Esophagus muscularis mucosa (tissue), 4 donors: ENCODE measurements around the gene OLFML2B. TPM values are rescaled to one million over a fixed set of nuclear protein-coding genes. Genes with fewer than 3 reads are reported as not detected.

Source experiments
- DNase-seq: peaks from one replicate; pipeline ENCODE4 v3.0.0-alpha.2; 2017; ENCODE audit errors: extremely low spot score
- H3K27ac ChIP-seq, 4 donors: fragments of 200-600 bp; sonication (generic); replicated peaks in 1 of 4; 1 replicate in 3 of 4; 2 replicates in 1 of 4; pipeline ENCODE4 v1.5.1; 2016 to 2019; ENCODE audit warnings: mild to moderate bottlenecking in 1 of 4
- H3K27me3 ChIP-seq, 4 donors: fragments of 200-600 bp; sonication (generic); one replicate each; pipeline versions ENCODE4 v1.5.1 to v1.6.0; 2016 to 2019
- H3K36me3 ChIP-seq, 4 donors: fragments of 200-600 bp; sonication (generic); one replicate each; pipeline ENCODE4 v1.5.1; 2016 to 2019
- H3K4me1 ChIP-seq, 4 donors: fragments of 200-600 bp; sonication (generic); one replicate each; pipeline ENCODE4 v1.5.1; 2016 to 2019
- H3K4me3 ChIP-seq, 4 donors: fragments of 200-600 bp; sonication (generic); 1 replicate in 2 of 4; 2 replicates in 2 of 4; pipeline ENCODE4 v1.5.1; 2016 to 2019; ENCODE audit warnings: mild to moderate bottlenecking in 4 of 4, moderate library complexity in 1 of 4
- H3K9me3 ChIP-seq, 4 donors: fragments of 200-600 bp; sonication (generic); 1 replicate in 3 of 4; 2 replicates in 1 of 4; pipeline ENCODE4 v1.5.1; 2016 to 2019
- CTCF ChIP-seq, 3 experiments: fragments of 200-600 bp in 2 of 3; fragments of 450-650 bp in 1 of 3; sonication (generic) in 2 of 3; IDR thresholded peaks; one replicate each; pipeline ENCODE4 v1.5.1; 2017 to 2019; ENCODE audit warnings: antibody characterized with exemption in 3 of 3, mild to moderate bottlenecking in 2 of 3, moderate library complexity in 1 of 3
- EP300 ChIP-seq: sonication (generic); formaldehyde crosslinking; IDR thresholded peaks from one replicate; pipeline ENCODE4 v1.6.1; 2017; ENCODE audit warnings: antibody characterized with exemption
- POLR2A ChIP-seq: fragments of 450-650 bp; IDR thresholded peaks from one replicate; pipeline ENCODE4 v1.6.1; 2017; ENCODE audit warnings: antibody characterized with exemption, moderate library complexity, mild to moderate bottlenecking, low read depth
- POLR2AphosphoS5 ChIP-seq, 2 donors: sonication (generic); formaldehyde crosslinking; IDR thresholded peaks; one replicate each; pipeline ENCODE4 v1.6.1; 2017; ENCODE audit warnings: antibody characterized with exemption in 2 of 2
- WGBS: methylation state at CpG from one replicate; pipeline ENCODE4 v1.1.5; 2018; 5-methylcytosine and 5-hydroxymethylcytosine counted together
- intact Hi-C: fragments of 100-400 bp; cut with DNase I; formaldehyde crosslinking; loops from one replicate; pipeline ENCODE4 v1.15.1; 2023
- total RNA-seq, 4 donors: library from RNA; depleted of rRNA; stranded (reverse); fragments of >200 nt; gene quantifications; one replicate each; pipeline versions ENCODE4 v1.1.0 to v1.2.1, GENCODE V29; 2016

The OLFML2B gene
- total RNA-seq, 4 donors from 2014 or later, result 1.2 to 6.7 (median 5.9) TPM

- WGBS, result 88% methylated on average over 1 of the region's 1 CpG
- DNase-seq, result no peak
- no peak overlapping the region for H3K27ac ChIP-seq
Observed at GRCh38 chr1:161997152-161997551, 26.5 kb downstream of the OLFML2B start.

GRCh38 chr1:161994175-161994668 is 29.4 kb downstream of the OLFML2B start:
- Histone ChIP-seq H3K27ac (no peak overlapping the region), H3K4me1 (no peaks in the 10 kb centered on the region), H3K27me3 (no peaks in the 10 kb centered on the region), H3K9me3 (peaks cover 0 to 9% (median 4%) of the 10 kb centered on the region in 4 donors), H3K36me3 (peaks cover 0 to 4% (median 0%) of the 10 kb centered on the region in 4 donors), H3K4me3 (no peak overlapping the region)
- TF ChIP-seq POLR2AphosphoS5 (IDR thresholded peaks at IDR 0.05) (no peak), CTCF (IDR thresholded peaks at IDR 0.05) (no peak), EP300 (no peak), POLR2A (no peak)
- 75% methylated on average over 8 of the region's 9 CpGs for WGBS
- no peak for DNase-seq
- intact Hi-C loops, result no loop called here

More at GRCh38 chr1:161997152-161997551, 26.5 kb downstream of the OLFML2B start:
- intact Hi-C loops, result no loop called here
- no peak overlapping the region for H3K4me3 ChIP-seq
- peaks cover 0 to 14% (median 0%) of the 10 kb centered on the region in 4 donors for H3K36me3 ChIP-seq
- H3K4me1 ChIP-seq, result no peaks in the 10 kb centered on the region
- no peaks in the 10 kb centered on the region for H3K9me3 ChIP-seq
- H3K27me3 ChIP-seq, result no peaks in the 10 kb centered on the region
- TF ChIP-seq CTCF (IDR thresholded peaks at IDR 0.05), result no peak

GRCh38 chr1:161993576-161993975 is 30.1 kb downstream of the OLFML2B start:
- H3K36me3 ChIP-seq, result peaks cover 0 to 4% (median 0%) of the 10 kb centered on the region in 4 donors

GRCh38 chr1:161989786-161990185 is 33.9 kb downstream of the OLFML2B start:
- Histone ChIP-seq H3K27me3 (no peaks in the 10 kb centered on the region), H3K9me3 (peaks cover 0 to 22% (median 14%) of the 10 kb centered on the region in 4 donors), H3K4me3 (no peak overlapping the region), H3K4me1 (peaks cover 0 to 9% (median 3%) of the 10 kb centered on the region in 4 donors), H3K36me3 (no peaks in the 10 kb centered on the region), H3K27ac (no peak overlapping the region)
- 86% methylated on average over 5 of the region's 5 CpGs for WGBS
- DNase-seq, result no peak
- TF ChIP-seq POLR2AphosphoS5 (IDR thresholded peaks at IDR 0.05), result no peak
- no peak for TF ChIP-seq CTCF (IDR thresholded peaks at IDR 0.05)
- no peak for TF ChIP-seq EP300
- no peak for TF ChIP-seq POLR2A
- intact Hi-C loops, result no loop called here

More at GRCh38 chr1:161993576-161993975, 30.1 kb downstream of the OLFML2B start:
- intact Hi-C loops, result no loop called here
- no peak for TF ChIP-seq EP300
- TF ChIP-seq CTCF (IDR thresholded peaks at IDR 0.05), result no peak
- TF ChIP-seq POLR2AphosphoS5 (IDR thresholded peaks at IDR 0.05), result no peak
- TF ChIP-seq POLR2A, result no peak
- Histone ChIP-seq H3K4me3 (no peak overlapping the region), H3K4me1 (no peaks in the 10 kb centered on the region), H3K27me3 (no peaks in the 10 kb centered on the region), H3K9me3 (peaks cover 0 to 9% (median 4%) of the 10 kb centered on the region in 4 donors), H3K27ac (no peak overlapping the region)
- 86% methylated on average over 11 of the region's 11 CpGs for WGBS
- no peak for DNase-seq

- no peak overlapping the region for H3K4me3 ChIP-seq
- H3K27ac ChIP-seq, result no peak overlapping the region
- H3K4me1 ChIP-seq, result peaks cover 0 to 9% (median 3%) of the 10 kb centered on the region in 4 donors
- intact Hi-C loops, result no loop called here
- peaks cover 0 to 22% (median 14%) of the 10 kb centered on the region in 4 donors for H3K9me3 ChIP-seq
- DNase-seq, result no peak
- TF ChIP-seq EP300 (no peak), CTCF (IDR thresholded peaks at IDR 0.05) (no peak), POLR2A (no peak), POLR2AphosphoS5 (IDR thresholded peaks at IDR 0.05) (no peak)
- no peaks in the 10 kb centered on the region for H3K36me3 ChIP-seq
- no peaks in the 10 kb centered on the region for H3K27me3 ChIP-seq
Observed at GRCh38 chr1:161989108-161989507, 34.6 kb downstream of the OLFML2B start.
